Osteocyte (in vitro differentiated cells): Measurements from ENCODE around the gene TNPO1. TPM values are rescaled to one million over a fixed set of nuclear protein-coding genes. Genes with fewer than 3 reads are reported as not detected.

Experiments
- DNase-seq: peaks from one replicate; pipeline ENCODE4 v3.0.0; 2021; ENCODE audit warnings: mixed read lengths; ENCODE audit not compliant: unreplicated experiment; ENCODE audit errors: extremely low spot score
- H3K27ac Mint-ChIP-seq: one replicate; pipeline ENCODE4 v1.8.0; 2021; ENCODE audit warnings: mild to moderate bottlenecking, mixed read lengths; ENCODE audit not compliant: unreplicated experiment
- H3K27me3 Mint-ChIP-seq: one replicate; pipeline ENCODE4 v1.8.0; 2021; ENCODE audit warnings: mixed read lengths; ENCODE audit not compliant: unreplicated experiment
- H3K36me3 Mint-ChIP-seq: one replicate; pipeline ENCODE4 v1.8.0; 2021; ENCODE audit warnings: mixed read lengths; ENCODE audit not compliant: unreplicated experiment
- H3K4me1 Mint-ChIP-seq: one replicate; pipeline ENCODE4 v1.8.0; 2021; ENCODE audit warnings: mixed read lengths; ENCODE audit not compliant: unreplicated experiment
- H3K4me3 Mint-ChIP-seq: one replicate; pipeline ENCODE4 v1.8.0; 2021; ENCODE audit warnings: mild to moderate bottlenecking, moderate library complexity, mixed read lengths; ENCODE audit not compliant: unreplicated experiment
- H3K9me3 Mint-ChIP-seq: one replicate; pipeline ENCODE4 v1.8.0; 2021; ENCODE audit warnings: mixed read lengths; ENCODE audit not compliant: unreplicated experiment
- CTCF ChIP-seq: fragments of 200-600 bp; sonication (generic); IDR thresholded peaks from 2 replicates; pipeline ENCODE4 v1.5.0; 2021; ENCODE audit warnings: antibody characterized with exemption, mild to moderate bottlenecking, moderate library complexity
- total RNA-seq: library from RNA; stranded (reverse); gene quantifications from 2 replicates; pipeline ENCODE4 v1.2.1, GENCODE V29; 2021

The TNPO1 gene
- total RNA-seq, 1 donor from 2014 or later, result 160 TPM

- H3K4me3 Mint-ChIP-seq, result no peak overlapping the region
- H3K4me1 Mint-ChIP-seq, result no peaks in the 10 kb centered on the region
- no peak for TF ChIP-seq CTCF
- no peaks in the 10 kb centered on the region for H3K27me3 Mint-ChIP-seq
- peaks cover 3% of the 10 kb centered on the region for H3K36me3 Mint-ChIP-seq
- no peak overlapping the region for H3K27ac Mint-ChIP-seq
- H3K9me3 Mint-ChIP-seq, result peaks cover 23% of the 10 kb centered on the region
- DNase-seq, result no peak
These were observed 33.1 kb upstream of the TNPO1 start for GRCh38 chr5:72783354-72783753.

GRCh38 chr5:72784129-72784528 is 32.3 kb upstream of the TNPO1 start:
- Mint-ChIP-seq H3K4me3 (no peak overlapping the region), H3K27ac (no peak overlapping the region), H3K9me3 (peaks cover 17% of the 10 kb centered on the region), H3K27me3 (no peaks in the 10 kb centered on the region), H3K36me3 (no peaks in the 10 kb centered on the region), H3K4me1 (peaks cover 5% of the 10 kb centered on the region)
- DNase-seq, result no peak
- no peak for TF ChIP-seq CTCF

GRCh38 chr5:72785801-72786200 is 30.7 kb upstream of the TNPO1 start:
- Mint-ChIP-seq H3K4me1 (peaks cover 13% of the 10 kb centered on the region), H3K27me3 (no peaks in the 10 kb centered on the region), H3K4me3 (no peak overlapping the region), H3K27ac (no peak overlapping the region), H3K9me3 (peaks cover 3% of the 10 kb centered on the region), H3K36me3 (no peaks in the 10 kb centered on the region)
- no peak for DNase-seq
- TF ChIP-seq CTCF, result no peak

DNA sequence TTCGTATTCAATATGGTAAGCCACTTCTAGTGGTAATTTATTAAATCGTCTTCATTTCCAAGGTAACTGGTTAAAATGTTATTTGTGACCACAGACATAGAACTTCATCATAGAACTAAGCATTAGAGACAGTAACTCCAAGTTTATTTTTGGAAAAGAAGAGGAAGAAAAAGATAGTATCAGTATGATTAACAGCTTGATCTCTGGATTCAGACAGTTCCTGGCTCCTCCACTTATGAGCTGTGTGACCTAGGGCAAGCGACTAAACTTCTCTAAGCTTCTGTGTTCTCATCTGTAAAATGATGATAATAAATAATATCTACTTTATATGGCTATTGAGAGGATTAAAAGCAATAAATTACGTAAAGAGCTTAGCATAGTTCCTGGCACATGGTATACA is 29.8 kb upstream of the TNPO1 start:
- H3K27me3 Mint-ChIP-seq, result no peaks in the 10 kb centered on the region
- H3K9me3 Mint-ChIP-seq, result no peaks in the 10 kb centered on the region
- no peak overlapping the region for H3K27ac Mint-ChIP-seq
- no peak overlapping the region for H3K4me3 Mint-ChIP-seq
- TF ChIP-seq CTCF, result no peak
- no peak for DNase-seq
- H3K4me1 Mint-ChIP-seq, result peaks cover 13% of the 10 kb centered on the region
- no peaks in the 10 kb centered on the region for H3K36me3 Mint-ChIP-seq

DNA sequence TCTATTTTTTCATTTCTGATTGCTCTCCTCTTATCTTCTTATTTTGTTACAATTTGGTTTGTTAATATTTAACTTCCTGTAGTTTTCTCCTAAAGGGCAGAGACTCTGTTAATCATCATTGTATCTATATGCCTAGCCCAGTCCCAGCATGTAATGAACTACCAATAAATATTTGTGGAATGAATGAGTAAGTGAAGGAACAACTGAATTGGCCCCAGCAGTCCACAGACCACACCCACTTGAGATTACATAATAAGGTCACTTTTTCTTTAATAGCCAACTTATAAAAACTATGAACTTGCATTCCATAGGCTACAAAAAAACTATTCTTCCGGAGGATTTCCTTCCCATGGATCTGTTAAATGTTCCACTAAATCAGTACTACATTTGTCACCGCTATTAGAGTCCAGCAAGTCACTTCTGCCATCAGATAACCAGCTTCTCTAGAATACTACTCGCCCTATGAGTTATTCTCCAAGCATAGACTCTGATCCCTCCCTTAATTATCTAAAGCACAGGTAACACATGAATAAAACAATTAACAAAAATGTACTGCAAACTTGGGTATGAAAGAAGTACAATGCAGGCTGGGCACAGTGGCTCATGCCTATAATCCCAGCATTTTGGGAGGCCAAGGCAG is 27.5 kb upstream of the TNPO1 start:
- H3K27ac Mint-ChIP-seq, result no peak overlapping the region
- DNase-seq, result no peak
- no peaks in the 10 kb centered on the region for H3K36me3 Mint-ChIP-seq
- TF ChIP-seq CTCF, result no peak
- peaks cover 13% of the 10 kb centered on the region for H3K4me1 Mint-ChIP-seq
- H3K4me3 Mint-ChIP-seq, result no peak overlapping the region
- H3K9me3 Mint-ChIP-seq, result no peaks in the 10 kb centered on the region
- no peaks in the 10 kb centered on the region for H3K27me3 Mint-ChIP-seq
